NCI-H82 (cell line): ENCODE data around the gene SPDL1.

Experiments
- DNase-seq: peaks from one replicate; lab custom pipeline; 2025; lab: John Stamatoyannopoulos, UW

The SPDL1 gene, protein sequence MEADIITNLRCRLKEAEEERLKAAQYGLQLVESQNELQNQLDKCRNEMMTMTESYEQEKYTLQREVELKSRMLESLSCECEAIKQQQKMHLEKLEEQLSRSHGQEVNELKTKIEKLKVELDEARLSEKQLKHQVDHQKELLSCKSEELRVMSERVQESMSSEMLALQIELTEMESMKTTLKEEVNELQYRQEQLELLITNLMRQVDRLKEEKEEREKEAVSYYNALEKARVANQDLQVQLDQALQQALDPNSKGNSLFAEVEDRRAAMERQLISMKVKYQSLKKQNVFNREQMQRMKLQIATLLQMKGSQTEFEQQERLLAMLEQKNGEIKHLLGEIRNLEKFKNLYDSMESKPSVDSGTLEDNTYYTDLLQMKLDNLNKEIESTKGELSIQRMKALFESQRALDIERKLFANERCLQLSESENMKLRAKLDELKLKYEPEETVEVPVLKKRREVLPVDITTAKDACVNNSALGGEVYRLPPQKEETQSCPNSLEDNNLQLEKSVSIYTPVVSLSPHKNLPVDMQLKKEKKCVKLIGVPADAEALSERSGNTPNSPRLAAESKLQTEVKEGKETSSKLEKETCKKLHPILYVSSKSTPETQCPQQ

DNA sequence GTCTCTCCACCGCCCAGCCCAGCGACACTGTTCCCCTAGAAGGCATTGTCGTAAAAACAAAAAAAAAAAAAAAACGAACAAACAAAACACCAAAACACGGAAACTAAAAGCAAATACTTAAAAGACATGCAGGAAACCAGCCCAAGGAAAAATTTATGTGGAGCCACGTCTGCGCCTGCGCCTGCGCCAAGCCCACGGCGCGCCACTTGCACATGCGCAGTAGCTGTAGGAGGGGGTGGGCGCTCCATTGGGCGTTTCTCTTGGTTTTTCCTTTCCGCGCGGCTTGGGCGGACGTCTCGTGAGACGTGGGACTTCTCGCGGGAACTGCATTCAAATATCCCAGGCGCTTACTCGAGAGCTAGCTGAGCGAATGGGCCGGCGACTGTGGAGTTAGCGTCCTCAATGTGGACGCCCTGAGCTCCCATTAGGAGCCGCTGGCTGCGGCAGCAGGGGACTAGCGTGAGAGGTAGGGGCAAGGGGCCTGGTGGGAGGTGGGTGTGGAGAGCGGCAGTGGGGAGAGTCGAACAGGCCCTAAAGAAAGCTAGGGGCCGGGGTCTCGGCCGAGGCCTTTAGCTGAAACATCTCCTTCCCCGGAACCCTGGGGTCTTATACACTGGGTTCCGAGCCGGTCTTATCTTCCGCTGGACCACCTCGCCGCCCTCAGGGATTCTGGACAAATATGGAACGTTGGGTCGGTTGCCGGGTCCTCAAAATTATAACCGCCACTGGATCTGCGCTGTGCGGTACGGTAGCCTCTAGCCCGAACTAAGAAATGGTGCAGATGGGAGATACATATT, at the start of gene SPDL1:
Gene SPDL1, plus strand, starts transcription at position 350 of the 797 bp plus-strand sequence. CDS start 4,644 bp downstream, outside the sequence.
- peak; percentile 96 for DNase-seq

DNA sequence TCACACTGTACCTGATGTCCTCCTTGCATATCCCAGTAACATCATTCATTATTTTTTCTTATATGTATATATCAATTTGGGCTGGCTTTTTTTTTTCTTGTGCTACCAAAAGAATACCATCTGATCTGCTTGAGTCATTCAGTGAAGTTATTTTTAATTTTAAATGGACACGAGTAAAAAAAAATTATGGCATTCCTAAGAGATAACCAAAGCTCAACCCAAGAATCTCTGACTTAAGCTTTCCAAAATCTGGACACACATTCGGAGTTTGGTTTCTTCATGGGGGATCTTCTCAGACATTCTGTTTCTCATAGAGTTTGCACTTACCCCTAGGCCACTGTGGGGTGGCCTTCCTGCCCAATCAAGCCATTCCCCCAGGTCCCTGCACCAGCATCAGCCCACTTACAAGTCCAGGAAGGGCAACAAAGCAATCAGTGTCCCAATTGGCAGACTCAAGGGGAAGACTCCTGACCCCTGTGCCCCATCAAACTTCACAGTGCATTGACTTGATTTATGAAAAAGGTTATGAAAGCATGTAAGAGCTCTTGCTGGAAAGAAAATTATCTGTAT, 49.2 kb upstream of the SPDL1 start:
- no peak for DNase-seq

DNA sequence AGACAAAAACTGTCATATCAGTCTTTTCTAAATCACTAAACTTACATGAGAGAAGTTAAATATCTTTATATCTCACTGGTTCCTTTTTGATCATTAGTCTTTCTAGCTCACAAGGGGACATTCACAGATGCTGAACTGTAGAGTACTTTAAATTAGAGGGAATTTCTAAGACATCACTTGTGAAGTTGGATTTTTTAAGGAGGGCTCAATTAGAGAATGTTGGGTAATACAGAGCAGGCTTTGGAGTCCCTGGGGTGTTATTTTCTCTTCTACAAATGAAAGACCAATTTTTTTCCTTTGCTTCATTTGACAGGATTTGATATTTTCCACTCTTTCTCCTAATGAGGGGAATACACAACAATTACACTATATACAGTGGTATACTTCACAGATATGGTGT, 48.6 kb upstream of the SPDL1 start:
- no peak for DNase-seq

DNA sequence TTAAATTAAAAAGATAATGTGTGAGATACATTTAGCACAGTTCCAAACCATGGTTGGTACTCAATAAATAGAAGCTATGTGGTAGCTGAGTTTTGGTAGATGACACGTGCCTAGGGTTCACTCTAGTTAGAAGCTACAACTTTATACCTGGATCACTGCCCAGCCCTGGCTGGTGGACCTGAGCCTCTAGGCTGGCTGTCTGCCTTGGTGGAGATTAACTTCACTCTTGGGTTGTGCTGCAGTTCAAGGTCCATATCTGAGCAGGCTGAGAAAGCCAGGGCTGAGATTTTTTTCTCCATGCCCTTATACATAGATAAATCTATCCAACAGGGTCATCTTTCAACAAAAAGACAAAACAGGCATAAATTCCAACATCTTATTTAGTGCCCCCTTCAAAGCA, 44.6 kb upstream of the SPDL1 start:
- DNase-seq, result no peak

DNA sequence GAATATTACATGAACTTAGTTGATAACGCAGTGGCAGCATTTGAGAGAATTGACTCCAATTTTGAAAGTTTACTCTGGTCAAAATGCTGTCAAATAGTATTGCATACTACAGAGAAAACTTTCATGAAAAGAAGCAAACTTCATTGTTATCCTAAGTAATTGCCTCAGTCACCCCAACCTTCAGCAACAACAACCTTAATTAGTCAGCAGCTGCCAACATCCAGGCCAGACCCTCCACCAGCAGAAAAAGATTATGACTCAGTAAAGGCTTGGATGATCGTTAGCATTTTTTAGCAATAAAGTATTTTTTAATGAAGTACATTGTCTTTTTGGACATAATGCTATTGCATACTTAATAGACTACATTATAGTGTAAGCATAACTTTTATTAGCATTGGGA, 40.8 kb upstream of the SPDL1 start:
- no peak for DNase-seq

DNA sequence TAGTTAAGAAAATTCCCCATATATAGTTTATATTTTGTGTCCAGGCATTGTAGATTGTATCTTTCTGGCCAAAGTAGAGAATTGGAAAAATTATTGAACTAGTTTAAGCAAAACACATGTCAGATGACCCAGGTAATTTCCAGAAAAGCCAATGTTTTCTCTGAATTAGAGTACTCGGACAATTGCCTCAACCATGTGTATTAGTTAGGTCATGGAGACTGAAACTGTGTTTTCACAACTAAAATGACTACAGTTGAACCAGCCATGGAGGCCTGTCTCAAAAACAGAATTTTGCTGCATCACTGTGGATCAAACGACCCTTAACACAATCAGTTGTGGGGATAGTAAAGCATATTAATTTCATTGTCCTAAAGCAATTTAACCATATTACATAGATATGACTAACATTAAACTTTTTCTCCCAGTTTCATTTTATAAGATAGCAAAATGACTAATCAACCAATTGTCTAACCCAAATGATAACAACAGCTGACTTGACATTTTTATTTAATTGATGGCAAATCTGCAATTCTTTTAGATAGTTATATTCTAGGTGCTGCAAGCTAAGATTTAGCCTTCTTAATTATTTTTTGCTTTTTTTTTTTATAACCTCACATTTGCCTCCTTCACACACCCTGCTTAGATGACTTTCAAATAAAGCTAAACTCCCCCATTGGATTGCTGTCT, 39.2 kb upstream of the SPDL1 start:
- DNase-seq, result no peak

DNA sequence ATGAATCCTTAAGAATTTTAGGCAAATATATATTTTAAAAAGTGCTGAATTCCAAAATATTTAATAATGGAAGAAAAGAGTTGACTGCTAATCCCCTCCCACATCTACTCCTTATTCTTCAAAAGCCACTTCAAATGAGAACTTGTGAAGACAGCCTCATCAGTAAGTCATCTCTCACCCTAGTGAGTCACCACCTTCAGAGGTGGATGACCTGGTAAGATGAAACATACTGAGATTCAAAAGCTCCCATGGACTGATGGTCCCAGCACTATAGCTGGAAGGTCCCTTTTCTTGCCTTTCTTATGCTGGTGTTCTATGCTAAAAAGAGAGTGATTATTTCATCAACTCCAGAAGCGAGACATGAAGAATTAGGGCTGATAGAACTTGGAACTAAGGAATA, 37.8 kb upstream of the SPDL1 start:
- DNase-seq, result no peak

DNA sequence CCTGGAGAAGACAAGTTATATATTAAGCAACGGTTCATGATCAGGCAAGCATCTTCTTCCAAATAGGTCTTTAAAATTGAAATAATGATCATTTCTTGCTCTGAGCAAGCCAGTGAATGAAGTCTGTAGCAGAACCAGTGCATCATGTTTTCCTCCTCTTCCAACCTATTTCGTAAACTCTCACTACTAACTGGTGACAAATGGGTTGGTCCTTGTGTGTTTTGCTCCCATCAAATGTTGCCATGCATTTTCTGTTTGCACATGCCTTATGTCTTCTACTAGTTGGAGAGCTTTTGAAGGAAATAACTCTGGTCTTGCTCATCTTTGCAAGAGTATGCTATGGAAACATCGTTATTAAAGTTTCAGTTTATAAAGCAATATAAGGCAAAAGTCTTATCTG, 37.2 kb upstream of the SPDL1 start:
- no peak for DNase-seq

DNA sequence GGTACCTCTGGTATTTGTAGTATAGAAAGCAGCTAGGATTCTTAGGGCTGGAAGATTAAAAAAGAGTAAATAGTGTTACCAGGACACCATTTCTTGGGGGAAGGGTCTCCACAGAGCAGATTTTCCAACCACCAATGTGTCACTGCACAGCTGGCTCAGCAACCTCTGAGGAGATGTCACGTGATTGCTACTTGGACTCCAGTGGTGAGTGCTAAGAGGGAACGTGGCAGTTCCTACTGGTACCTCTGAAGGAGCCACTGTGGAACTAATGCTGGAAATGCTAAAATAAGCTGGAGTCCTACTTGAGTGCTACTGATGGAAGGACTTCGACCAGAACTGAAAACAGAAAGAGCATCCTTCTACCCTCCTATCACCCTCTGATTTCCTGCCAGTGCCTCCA, 36.1 kb upstream of the SPDL1 start:
- peak; percentile 1 for DNase-seq

DNA sequence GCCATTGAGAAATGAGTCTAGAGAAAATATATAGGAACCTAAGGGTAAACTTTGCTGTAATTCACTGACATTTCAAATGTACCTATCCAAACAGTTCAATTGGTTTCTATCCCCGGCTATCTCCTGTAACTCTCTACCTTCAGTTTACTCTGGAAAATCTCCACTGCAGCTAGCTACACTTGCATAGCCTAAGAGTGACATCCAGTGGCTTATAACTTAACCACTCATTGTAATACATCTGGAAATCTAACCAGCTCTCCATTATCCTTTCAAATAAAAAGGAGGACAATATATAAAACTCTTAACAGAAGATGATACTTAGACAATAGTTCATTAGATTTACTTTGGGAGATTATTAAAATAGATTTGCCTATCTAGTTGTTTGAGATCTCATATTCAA, 35.3 kb upstream of the SPDL1 start:
- DNase-seq, result peak; percentile 52

DNA sequence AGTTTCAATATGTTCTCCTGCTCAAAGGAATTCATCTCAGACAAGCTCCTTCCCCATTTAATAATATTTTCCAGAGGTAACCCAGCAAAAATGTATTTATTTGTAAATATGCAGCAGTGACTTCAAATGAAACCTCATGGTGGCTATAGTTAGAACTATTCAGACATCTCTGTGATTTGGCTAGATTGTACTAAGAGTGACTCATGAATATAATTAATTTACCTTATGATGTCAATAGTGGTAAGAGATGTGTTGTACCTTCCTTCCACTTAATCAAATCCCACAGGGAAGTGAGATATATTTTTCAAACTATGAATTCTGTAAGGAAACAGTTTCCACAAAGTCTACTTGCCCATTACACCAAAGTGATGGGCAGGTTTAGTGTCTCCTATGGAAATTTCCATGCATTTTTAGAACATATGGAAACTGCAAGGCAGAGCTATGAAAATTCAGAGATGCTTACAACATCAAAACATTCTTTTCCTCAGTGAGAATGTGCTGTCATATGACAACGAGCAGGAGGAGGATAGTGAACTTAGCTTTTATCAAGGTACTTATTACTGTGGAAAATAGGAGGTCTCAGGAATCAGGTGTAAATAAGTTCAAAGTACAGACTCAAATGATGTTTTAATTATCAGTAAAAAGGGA, 34.0 kb upstream of the SPDL1 start:
- no peak for DNase-seq

DNA sequence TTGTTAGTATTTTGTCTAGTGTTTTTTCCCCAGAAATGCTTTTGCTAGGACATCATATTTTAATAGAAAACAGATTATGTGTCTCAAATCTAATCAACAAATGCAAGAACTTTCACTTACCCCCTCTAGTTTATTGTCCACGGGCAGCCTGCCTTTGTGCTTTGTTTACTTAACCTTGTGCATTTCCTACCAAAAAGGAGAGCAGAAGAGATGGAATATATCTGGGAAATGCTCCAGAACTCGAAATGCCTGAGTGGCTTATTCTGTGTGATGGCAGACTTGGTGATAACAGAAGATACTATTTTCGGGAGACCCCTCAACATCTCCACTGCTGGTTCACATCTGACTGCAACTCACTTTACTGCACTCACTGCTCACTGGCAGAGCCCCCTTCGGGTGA, 33.3 kb upstream of the SPDL1 start:
- no peak for DNase-seq

DNA sequence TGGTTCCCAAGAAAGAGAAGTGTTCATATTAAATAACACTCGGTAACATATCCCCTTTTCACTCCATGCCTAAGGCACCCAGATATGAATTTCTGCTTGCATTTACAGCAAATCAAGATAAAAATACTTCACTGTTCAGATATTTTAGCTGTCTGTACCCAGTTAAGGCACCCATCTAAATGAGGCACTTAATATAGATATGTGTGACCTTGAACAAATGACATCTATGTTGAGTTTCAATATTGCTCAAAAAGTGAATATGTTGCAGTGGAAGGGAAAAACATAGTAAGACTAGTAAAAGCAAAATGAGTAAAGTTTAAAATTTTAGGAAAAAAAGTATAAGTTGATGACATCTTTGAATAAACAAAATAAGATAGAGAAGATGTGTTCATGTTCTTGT, 32.4 kb upstream of the SPDL1 start:
- no peak for DNase-seq

DNA sequence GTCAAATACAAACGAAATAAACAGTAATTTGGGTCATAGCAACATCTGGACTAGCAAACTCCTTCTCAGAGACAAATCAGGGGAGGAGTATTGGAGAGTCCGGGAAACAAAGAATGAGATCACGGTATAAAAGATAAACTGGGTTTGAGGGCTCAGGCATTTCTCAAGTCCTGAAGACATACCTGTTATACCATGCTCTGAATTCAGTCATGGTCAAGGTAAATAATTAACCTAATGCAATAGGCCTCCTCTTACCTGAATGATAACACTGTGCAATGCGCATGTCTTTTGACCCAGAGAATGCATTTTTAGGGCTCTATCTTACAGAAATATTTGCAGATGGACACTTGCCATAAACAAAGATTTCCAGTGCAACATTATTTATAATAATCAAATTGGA, 31.9 kb upstream of the SPDL1 start:
- no peak for DNase-seq

DNA sequence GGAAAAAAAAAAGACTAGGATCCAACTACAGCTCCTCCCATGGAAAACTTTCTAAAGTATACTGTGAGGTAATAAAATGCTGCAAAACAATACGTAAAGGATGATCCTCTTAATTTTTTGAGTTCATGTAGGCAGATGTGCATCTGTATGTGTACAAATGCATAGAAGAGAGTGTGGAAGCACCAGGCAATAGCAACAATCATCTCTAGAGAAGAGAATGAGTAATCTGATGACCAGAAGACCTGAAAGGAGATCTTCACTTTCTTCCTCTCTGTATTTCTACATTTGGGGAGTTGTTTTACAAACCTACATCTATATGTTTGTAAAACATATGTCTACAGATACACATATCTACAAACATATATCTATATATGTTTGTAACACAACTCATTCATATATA, 29.3 kb upstream of the SPDL1 start:
- no peak for DNase-seq

DNA sequence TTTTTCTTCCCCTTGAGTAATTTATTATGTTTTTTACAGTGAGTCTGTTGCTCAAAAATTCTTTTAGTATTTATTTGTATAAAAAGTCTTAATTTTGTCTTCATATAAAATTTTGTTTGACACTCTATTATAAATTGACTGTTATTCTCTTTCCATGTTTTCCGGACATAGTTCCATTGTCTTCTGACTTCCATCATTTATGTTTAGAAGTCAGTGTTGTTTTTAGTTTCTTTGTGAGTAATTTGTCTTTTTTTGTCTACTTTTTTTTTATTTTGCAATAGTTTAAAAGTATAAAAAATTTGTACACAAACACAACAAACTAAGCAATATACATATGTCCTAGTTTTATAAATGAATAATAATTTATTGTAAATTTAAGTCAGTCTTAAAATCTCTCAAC, 25.7 kb upstream of the SPDL1 start:
- no peak for DNase-seq

DNA sequence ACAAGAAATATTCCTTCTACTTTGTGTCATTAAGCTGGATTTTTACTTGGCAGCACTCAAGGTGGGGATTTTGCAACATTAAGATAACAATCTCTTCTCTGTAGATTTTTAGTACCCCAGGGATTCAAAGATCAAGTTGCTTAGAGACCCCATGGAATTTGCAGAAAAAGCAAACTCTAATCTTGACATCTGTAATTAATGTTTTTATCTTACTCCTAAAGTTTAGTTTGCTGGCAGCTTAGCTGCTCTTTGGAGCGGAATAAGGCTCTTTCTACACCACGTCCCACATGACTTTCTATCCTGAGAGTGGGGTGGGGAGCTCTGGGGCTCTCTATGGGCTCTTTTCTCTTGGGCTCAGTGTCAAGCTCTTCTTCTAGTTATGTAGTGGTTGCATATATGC, 21.7 kb upstream of the SPDL1 start:
- DNase-seq, result no peak

DNA sequence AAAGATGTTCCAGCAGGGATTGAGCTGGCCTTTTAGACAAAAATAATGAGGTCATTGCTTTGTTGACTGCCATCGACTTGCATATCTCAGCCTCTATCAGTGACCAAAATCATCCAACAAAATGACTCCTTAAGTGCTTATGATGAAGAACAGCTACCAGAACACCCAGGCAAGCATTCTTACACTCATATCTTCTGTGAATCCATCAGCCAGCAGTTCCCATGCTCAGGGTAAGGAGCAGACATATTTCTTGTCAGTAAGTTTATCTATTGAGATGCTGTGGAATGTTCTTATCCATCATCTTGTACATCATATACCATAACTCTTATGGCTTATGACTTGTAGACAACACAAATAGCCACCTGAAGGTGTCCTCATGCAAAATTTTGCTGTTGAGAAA, 20.2 kb upstream of the SPDL1 start:
- no peak for DNase-seq

DNA sequence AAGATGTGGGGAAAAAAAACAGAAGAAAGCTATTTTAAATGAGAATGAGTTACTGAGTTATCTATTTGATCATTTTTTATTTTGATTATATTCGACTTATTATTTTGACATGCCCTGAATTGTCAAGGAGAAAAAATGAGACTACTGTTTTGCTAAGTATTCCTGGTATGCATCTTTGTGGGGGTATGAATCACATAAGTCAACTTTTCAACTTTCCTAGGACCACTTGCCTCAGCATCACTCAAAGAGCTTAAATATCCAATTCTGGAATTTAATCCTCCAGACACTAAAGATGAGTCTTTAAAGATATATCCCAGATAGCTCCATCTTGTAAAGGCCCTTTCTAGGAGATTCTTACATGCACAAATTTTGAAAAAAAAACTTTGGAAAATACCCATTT, 17.4 kb upstream of the SPDL1 start:
- no peak for DNase-seq

DNA sequence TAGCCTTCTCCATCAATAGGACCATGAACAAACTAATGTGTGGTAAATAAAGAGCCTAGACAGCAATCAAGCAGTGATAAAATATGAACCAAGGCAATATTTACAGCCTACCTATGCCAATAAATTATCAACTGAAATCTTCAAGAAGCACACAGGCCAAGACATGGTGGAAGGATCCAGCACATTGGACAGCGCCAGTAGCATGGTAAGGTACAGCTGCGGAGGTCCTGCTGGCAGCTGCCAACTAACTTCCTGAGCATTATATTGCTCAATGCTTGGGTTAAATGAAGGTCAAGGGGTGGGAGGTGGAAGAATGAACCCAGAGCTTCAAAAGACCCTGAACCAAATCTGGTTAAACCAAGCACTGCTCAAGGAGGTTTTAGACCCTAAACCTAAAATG, 16.5 kb upstream of the SPDL1 start:
- DNase-seq, result no peak

DNA sequence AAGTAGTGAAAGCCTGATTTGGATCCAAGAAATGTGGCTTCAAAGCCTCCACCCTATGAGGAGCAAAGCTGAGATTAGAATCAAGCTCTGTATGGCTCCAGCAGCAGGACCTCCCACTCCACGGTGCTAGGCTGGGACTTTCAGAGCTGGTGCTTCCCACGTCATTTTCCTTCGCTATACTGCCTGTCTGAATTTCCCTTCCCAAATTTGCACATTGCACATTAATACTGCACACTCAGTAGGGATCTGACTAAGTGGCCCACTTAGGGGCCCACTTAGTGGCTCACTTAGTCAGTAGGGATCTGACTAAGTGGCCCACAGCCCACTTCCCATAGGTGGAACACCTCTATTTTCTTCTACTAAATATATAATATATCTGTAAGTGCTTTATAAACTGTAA, 14.1 kb upstream of the SPDL1 start:
- no peak for DNase-seq

DNA sequence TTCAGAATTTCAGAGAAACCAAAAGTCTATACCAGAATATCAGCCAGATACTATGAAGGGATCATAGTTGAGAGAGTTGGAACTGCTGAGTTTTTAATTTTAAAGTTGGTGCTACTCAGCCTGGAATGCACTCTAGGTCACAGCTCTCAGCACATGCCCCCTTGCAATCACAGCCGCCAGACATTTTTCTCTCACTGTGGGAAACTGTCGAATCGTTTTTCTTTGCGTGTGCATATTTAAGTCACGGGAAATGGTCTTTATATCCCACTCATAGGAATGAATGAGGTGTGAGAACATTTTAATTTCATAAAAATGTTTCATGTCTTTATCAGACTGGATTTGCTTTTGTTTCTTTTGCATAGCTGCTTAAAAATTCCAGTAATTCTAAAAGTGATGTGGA, 12.2 kb upstream of the SPDL1 start:
- DNase-seq, result no peak
